Kidney tubule cell (primary cell): ENCODE measurements around the gene ATP8B4.

Experiments used
- DNase-seq: peaks from one replicate; pipeline ENCODE4 v3.0.0-alpha.2; 2018; ENCODE audit warnings: low spot score

Gene ATP8B4

GRCh38 chr15:49813625-49814024 lies 305.4 kb downstream of the ATP8B4 start:
- DNase-seq: no peak

- DNase-seq: no peak
Measured at GRCh38 chr15:49810720-49811119, 308.3 kb downstream of the ATP8B4 start.

GRCh38 chr15:49809894-49810609 lies 309.0 kb downstream of the ATP8B4 start:
- no peak for DNase-seq

- no peak for DNase-seq
Measured at GRCh38 chr15:49808341-49808740, 310.7 kb downstream of the ATP8B4 start.
